T-helper 1 cell (primary cell): Measurements from ENCODE around the gene LPAR1.

ENCODE experiments used
- DNase-seq, 5 donors: peaks; one replicate each; pipeline ENCODE4 v3.0.0-alpha.2; 2012 to 2020

Gene LPAR1

DNA sequence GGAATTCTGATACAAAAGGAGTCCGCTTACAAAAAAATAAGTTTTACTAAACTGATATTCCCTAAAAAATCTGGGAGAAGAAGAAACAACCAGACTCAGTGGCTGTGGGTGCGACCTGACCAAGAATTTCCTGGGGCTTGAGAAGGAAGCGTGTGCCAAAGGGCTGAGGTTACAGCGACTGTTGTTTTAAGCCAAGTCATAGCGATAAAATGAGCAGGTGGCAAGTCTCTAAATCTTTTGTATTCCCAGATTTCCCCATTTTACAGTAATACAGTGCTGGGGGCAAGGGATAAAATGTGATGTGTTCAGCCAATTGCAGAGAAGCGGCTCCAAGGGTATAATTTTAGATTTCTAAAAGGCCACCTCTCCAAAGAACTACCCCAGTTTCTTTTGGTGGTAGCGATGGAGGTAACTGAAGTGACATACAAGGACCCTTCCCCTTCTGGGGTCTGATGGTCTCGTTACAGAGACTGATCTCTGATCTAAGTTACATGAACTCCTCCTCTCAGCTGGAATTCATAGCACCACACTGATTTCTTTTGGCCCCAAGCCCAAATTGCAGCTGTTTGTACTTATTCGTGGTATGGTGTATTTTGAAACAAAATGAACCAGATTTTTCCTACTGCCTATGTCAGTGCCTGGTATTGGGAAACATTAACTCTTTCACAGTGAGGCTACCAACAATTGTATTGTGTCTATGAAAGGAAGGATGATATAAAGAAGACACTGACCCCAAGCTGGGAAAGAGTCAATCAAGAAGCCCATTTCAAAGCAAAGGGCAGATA is 41.6 kb downstream of the LPAR1 start:
- no peak for DNase-seq

DNA sequence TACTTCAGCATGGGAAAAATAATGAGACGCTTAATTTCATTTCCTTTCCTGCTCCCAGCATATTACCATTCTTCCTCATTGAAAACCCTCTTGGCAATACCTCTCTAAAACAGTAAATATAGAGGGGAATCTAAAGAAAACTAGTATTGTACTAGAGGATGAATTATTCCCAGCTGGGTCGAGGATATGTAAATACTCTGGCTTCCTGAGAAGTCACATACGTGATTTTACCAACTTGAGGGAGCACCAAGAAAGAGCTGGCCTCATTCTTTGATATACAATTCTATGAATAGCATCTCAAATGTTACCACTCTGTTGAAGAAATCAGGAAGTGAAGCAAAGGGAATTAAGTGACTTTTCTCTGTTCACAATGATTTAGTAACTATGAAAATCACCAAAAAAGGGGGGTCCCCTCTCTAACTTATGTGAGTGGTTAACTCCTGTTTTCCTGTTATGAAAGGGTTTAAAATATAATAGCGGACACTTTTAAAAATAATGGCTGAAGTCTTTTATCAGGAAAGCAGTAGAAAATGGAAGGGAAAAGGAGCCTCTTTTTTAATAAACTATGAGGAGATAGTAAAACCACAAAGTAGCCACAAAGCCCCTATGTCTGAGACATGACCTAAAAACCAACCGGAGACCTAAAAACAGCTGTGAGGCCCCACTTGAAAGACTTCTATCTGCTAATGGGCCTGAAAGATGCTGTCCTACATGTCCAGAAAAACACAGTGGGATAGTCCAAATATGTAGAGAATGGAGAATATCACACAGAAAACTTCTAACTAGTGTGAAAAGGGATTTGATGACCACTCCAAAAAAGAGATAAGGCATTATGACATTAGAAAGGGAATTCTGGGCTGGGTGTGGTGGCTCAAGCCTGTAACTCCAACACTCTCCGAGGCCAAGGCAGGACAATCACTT is 42.6 kb downstream of the LPAR1 start:
- no peak for DNase-seq

DNA sequence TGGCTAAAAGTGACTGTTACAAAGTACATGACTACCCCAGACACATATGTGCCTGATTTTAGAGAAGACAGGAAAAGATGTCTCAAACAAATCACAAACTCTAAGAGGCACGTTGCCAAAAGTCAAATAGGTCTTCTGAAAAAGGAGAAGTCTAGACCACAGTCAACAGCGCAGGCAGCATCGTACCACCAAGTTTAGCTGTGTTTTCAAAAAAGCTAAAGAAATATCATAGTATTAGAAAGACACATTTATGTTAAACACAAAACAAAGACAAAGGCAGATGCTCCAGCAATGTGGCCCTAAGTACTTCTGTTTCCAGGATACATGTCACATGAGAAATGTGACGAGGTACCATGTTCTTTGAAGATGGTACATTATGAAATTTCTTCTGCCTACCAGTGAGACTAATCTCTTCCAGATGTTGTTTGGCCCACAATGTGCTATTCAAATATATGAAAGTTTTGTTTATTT is 43.5 kb downstream of the LPAR1 start:
- no peak for DNase-seq

DNA sequence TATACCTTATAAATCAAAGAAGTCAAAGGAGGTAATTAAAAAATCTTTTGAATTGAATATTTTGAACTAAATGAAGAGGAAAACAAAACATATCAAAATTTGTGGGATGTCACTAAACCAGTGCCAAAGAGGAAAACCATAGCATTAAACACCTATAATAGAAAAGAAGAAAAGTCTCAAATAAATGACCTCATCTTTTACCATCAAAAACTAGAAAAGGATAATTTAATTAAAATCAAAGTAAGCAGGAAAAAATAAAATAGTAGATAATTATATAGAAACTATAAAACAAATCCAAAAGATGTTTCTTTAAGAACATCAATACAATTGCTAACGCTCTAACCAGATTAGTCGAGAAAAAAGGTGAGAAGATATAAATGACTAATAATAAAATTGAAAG is 47.8 kb downstream of the LPAR1 start:
- DNase-seq: no peak

DNA sequence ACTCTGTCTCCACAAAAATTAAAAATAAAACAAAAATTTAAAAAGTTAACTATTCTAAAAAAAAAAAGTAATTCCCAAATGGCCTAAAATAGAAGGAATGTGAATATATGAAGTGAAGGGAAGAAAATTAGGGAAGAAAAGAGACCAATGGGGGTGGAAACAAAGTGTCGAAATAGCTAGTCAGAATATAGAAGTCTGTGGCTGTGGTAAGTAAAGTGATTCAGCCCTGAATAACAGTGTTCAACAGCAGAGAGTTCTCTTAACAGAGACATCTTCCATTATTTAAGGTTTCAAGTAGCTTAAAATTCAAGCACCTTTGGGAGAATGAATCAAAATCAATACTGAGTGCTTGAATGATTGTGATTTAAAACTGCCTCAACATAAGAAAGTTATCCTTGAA is 51.7 kb downstream of the LPAR1 start:
- no peak for DNase-seq

DNA sequence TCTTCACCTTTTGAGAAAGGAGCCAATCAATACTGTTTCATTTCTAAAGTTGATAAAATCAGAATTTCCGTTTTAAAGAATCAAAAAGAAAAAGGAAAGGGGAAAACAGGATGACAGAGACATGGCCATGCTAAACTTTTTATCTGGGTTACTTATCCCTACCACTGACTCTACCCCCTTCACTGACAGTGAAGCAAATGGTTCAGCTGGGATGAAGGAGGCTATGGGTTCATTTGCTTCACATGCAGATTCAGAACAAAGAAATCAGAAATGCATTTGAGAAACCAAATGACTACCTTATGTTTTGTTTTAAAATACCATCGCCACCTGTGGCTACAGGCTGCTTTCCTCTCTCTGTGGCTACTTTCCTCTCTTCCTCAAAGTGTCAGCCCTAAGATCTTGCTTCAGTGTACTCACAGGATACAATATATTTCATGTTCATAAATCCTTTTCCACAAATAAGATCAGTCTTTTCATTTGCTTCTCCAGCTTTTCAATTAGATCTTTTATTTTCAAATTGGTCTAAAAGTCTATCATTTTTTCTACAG is 53.3 kb downstream of the LPAR1 start:
- no peak for DNase-seq

DNA sequence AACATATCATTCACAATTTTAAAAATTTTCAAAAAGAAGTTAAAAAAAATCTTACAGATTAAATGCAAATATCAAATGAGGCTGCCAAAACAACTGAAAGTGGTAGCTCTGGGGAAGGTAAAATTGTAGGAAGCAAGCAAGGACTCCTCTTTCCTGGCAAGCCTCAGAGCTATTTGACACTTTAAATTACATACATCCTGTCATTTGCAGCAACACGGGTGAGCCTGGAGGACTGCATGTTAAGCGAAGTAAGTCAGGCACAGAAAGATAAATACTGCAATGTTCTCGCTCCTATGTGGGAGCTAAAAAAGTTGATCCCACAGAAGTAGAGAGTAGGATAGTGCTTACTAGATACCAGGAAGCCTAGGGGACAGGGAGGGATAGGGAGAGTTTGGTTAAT is 58.0 kb downstream of the LPAR1 start:
- DNase-seq: no peak

DNA sequence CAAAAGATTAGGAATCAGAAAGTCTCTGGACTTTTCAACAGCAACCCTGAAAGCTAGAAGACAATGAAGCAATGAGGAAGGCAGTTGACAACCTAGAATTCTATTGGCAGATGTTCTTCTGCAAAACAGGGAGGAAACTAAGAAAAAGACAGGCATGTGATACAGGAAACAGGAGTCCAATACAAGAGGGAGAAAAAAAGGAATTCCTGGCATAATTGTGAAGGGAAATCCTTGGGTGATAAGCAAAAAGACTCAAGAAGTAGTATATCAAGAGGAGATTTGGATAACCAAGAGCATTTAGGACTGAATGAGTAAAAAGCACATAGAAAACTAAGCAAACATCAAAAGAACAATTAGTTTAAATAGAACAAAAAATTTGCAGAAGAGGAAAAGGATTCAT is 58.6 kb downstream of the LPAR1 start:
- DNase-seq: no peak

DNA sequence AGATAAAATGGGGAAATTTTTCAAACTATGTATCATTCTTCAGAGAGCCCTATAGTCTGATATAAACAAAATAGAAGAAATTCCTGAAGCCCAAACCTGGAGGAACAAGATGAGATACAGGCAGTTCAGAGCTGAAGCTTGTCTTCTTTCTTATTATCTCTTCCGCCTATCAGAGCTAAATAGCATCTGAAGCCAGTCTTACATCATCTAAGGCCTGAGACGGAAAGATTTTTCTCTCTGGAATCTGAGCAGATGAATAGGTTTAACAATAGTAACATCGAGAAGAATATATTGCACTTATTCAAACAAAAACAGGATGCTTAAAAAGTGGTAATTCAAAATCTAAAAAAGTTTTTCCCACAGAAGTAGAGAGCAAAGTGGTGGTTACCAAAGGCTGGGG is 59.8 kb downstream of the LPAR1 start:
- no peak for DNase-seq

DNA sequence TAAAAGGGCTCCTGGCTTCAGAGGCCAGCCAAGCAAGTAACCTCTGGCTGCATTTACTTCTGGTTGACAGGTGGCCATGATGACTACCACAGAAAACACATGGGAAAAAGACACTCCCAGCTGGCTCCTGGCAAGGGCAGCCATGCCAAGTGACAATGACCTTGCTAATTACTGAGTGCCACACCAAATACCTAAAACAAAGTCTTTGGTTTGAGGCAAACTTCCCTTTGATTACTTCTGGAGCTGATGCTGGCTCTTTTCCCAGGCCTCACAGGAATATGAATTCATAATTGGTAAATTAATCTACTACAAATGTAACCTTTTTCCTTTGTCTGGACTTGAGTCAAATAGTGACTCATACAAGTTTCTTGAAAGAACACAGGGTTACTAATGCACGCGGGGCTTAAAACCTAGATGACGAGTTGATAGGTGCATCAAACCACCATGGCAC is 61.0 kb downstream of the LPAR1 start:
- DNase-seq: no peak

DNA sequence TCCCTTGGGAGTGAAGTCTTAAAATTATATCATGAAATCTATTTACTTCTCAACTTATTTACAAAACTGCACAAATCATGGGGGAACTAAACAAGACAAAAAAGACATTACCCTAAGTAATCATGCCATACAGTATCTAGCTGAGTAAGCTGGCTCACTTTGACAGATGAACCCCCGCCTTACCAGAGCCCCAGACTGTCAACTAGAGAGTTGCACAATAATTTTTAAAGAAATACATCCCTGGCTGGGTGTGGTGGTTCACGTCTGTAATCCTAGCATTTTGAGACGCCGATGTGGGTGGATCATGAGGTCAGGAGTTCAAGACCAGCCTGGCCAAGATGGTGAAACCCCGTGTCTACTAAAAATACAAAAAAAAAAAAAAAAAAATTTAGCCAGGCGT is 62.3 kb downstream of the LPAR1 start:
- DNase-seq: no peak

DNA sequence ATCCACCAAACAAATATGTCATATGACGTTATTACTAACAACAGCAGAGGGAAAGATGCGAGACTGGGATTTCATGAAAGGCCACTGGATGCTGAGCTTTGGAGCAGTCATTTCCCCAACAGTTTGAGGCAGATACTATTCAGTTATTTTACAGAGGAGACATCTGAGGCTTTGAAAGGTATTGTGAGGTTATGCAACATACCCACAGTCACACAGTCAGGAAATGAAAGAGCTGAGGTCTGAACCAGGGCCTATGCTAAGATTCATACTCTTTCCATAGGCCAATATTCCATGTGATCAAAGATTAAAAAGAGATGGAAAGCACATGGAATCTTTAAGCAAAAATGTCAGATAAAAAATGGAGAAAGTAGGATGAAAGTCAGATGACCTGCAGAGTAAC is 63.0 kb downstream of the LPAR1 start:
- no peak for DNase-seq

DNA sequence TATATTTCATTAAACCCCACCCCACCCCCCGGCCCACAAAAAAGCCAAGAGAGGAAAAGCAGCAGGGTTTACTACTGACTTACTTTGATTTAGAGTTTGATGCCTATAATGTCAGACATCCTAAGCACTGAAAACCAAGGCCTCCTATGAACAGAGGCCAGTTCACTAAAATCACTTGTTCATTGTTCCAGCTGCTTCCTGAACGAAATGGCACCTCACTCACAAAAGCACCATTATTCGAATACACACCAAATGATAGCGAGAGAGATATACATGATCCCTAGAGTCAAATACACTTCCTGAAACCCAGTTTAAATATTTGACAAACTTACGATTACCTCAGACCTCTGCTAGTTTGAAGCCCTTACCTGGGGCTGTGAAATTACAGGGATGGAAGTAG is 66.6 kb downstream of the LPAR1 start:
- DNase-seq: no peak

DNA sequence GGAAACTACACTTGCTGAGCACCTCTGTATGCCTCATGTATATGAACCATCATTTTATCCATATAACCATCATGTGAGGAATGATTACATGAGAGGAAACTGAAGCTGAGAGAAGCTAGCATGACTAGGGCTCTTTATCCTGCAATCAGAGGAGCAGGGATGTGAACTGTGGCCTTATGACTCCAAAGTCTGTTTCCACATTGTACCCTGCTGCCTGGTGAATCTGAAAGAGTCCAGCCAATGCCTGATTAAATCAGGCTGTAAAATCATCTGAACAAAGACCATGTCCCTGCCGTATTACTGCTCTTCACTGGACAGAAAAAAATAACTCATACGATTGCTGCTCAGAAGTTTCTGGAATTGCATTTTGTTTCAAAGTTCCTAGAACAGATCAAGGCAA is 67.0 kb downstream of the LPAR1 start:
- no peak for DNase-seq

DNA sequence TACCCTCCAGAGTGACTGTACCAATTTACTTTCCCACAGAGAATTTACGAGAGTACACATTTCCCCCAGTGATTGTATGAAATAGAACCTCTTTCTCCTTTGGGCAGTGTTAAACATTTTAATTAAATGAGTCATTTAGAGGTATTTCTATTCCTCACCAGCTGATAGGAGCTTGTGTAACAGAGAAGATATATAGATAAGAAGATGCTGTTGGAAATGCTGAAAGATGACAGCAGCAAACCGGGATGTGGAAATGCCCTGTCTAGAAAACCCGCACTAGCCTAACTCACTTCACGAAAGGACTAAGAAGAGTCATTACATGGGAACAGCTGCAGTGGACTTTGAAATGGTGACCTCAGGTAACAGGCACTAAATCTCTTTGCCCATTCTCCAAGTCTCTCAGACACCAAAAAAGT is 68.3 kb downstream of the LPAR1 start:
- DNase-seq: no peak

DNA sequence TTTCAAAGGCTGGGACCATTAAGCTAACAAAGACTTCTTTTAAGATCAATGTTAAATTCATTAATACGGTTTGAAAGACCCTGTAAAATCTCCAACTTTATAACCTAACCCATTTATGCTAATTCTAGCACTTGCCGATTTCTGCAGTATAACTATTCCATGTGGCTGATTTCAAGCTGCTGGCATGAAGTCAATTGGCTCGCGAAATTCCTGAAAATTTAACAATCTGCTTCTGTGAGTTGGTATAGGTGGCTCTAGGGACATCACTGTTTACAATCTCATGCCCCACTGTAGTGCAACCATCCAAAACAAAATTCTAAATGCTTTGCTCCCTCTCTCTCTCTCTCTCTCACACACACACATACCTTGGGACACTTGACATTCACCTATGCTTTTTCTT is 70.2 kb downstream of the LPAR1 start:
- no peak for DNase-seq

DNA sequence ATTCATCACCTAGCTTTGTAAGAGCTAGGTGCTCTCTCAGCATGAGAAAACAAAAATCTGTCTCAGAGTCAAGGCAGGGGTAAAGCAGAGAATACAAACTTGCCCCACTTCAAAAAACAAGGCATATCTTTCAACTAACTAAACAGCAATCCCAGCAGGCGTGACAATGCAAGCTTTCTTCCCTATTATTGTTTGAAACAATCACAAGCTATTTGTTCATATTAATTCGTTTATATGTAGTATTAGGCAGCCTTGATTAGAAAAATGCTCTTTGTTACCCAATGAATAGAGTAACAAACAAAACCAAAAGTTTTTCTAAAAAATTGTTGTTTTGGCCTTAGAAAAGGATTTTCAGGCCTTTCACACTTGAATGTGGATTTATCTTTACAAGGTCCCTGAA is 71.1 kb downstream of the LPAR1 start:
- DNase-seq: no peak

DNA sequence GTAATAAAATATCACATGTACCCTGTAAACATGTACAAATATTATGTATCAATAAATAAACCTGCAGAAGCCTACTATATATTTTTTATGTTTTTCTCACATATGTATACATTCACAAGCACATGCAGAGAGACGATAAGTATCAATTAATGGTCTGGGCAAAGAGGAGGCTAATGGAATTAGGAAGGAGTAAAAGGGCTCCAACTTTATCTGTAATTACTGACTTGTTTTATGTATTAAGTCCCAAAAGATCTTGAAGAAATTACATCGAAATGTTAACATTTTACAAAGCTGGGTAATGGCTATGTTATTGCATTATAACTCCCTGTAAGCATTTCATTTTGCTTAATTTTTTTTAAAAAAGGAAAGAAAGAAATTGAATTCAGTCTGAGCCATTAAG is 78.0 kb downstream of the LPAR1 start:
- no peak for DNase-seq

DNA sequence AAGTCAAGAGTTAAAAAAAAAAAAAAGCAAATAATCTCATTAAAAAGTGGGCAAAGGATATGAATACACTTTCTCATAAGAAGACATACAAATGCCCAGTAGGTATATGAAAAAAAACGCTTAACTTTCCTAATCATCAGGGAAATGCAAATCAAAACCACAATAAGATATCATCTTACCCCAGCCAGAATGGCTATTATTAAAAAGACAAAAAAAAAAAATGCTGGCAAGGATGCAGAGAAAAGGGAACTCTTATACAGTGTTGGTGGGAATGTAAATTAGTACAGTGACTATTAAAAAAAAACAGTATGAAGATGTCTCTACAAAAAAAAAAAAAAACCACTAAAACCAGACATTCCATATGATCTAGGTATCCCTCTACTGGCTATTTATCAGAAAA is 79.4 kb downstream of the LPAR1 start:
- DNase-seq: no peak

DNA sequence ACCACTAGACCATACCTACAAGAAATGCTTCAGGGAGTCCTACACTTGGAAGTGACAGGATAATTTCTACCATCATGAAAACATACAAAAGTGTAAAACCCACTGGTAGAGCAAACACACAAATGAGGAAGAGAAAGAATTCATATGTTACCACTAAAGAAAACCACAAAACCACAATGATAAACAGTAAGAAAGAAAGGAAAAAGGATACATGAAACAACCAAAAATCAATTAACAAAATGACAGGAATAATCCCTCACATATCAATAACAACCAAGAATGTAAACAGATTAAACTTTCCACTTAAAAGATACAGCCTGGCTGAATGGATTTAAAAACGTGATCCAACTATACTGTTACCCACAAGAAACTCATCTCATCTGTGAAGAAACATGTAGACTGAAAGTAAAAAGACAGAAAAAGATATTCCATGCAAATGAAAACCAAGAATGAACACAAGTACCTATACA is 83.4 kb downstream of the LPAR1 start:
- no peak for DNase-seq

DNA sequence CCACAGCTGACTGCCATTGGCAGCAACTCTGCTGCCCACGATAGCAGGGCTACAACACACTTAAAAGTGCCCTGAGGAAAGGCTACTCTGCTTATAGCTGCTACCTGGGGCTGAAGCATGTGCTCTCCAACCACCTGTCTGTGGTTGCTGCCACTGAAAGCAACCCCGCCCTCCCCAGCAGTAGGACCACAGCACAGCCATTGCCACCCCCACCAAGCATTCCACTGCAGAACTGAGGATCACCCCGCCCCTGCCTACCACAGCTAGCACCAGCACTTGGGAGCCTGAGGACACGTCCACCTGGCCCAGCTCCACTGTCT is 85.8 kb downstream of the LPAR1 start:
- no peak for DNase-seq

DNA sequence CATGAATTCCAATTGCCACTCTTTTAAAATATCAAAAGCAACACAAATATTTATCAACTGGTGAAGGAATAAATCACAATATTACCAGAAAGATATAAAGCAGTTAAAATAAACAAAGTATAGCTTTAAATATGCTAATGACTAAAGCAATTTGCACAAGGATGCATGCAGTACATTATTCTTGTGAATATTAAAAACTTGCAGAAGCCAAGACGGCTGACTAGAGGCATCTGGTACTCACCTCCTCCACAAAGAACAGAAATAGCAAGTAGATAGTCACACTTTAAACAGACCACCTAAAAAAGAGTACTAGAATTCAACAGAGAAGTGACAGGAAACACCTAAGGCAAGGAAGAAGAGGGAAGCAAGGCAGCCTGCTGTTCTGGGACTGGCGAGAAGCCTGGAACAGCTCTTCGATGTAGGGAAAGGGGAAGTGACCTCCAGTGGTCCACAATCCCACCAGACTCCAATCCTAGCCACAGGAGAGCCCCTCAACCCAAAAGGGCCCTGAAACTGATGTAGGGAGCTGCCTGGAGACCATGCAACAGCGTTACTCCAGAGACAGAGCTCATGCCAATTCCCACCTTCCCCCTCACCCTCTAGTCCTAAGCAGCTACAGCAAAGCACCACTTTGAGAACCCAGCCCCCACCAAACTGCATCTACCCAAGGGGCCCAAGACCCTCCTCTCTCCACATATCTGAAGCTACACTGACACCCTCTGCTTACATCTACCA is 86.3 kb downstream of the LPAR1 start:
- DNase-seq: no peak

DNA sequence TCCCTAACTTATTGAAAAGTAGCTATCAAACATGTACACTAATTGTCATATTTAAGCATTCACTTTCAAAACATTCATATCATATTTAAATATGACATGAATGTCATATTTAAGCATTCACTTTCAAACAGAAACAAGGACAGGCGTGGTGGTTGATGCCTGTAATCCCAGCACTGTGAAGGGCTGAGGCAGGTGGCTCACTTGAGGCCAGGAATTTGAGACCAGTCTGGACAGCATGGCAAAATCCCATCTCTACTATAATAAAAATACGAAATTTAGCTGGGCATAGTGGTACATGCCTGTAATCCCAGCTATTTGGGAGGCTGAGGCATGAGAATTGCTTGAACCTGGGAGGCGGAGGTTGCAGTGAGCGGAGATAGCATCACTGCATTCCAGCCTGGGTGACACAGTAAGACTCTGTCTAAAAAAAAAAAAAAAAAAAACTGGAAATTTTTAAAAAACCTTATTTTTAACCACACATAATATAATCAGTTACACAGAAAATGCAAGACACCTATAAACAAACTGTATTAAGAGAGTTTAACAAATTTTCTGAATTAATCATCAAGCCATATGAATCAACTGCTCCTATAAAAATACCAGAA is 88.1 kb downstream of the LPAR1 start:
- no peak for DNase-seq
